Trophoblast cell (in vitro differentiated cells and primary cell): ENCODE data around the gene CYP27C1. TPM values are rescaled to one million over a fixed set of nuclear protein-coding genes. Genes with fewer than 3 reads are reported as not detected.

Source experiments
- DNase-seq, 2 donors: peaks; one replicate each; pipeline ENCODE4 v3.0.0-alpha.2; 2016
- H2AFZ ChIP-seq: 2 replicates; pipeline ENCODE4 v1.6.1; 2013; ENCODE audit warnings: low read length, moderate library complexity, mild to moderate bottlenecking; ENCODE audit not compliant: insufficient read depth, poor library complexity
- H2AK5ac ChIP-seq: 2 replicates; pipeline ENCODE4 v1.6.1; 2013; ENCODE audit warnings: mild to moderate bottlenecking, low read length
- H2BK120ac ChIP-seq: 2 replicates; pipeline ENCODE4 v1.6.1; 2013; ENCODE audit warnings: low read length, mild to moderate bottlenecking, moderate library complexity; ENCODE audit not compliant: insufficient read depth, poor library complexity
- H2BK12ac ChIP-seq: 2 replicates; pipeline ENCODE4 v1.6.1; 2013; ENCODE audit warnings: mild to moderate bottlenecking, low read length, moderate library complexity
- H2BK5ac ChIP-seq: 2 replicates; pipeline ENCODE4 v1.6.1; 2013; ENCODE audit warnings: low read length, low read depth, moderate library complexity, mild to moderate bottlenecking; ENCODE audit not compliant: poor library complexity
- H3K14ac ChIP-seq: 2 replicates; pipeline ENCODE4 v1.6.1; 2013; ENCODE audit warnings: mild to moderate bottlenecking, low read length
- H3K18ac ChIP-seq: 2 replicates; pipeline ENCODE4 v1.6.1; 2013; ENCODE audit warnings: mild to moderate bottlenecking, low read length
- H3K23ac ChIP-seq: 2 replicates; pipeline ENCODE4 v1.6.1; 2013; ENCODE audit warnings: low read length
- H3K27ac ChIP-seq: 2 replicates; pipeline ENCODE4 v1.5.1; 2013; ENCODE audit warnings: low read depth, mild to moderate bottlenecking, inconsistent platforms, low read length, moderate library complexity
- H3K27me3 ChIP-seq: 2 replicates; pipeline ENCODE4 v1.6.1; 2013; ENCODE audit warnings: inconsistent platforms, mild to moderate bottlenecking, low read length, moderate library complexity; ENCODE audit not compliant: insufficient read depth
- H3K36me3 ChIP-seq, 2 experiments: 1 replicate in 1 of 2; 2 replicates in 1 of 2; pipeline ENCODE4 v1.6.1; 2013; ENCODE audit warnings: low read length in 2 of 2, mild to moderate bottlenecking in 2 of 2, moderate library complexity in 1 of 2; ENCODE audit not compliant: insufficient read depth in 2 of 2, control insufficient read depth in 1 of 2
- H3K4ac ChIP-seq: 2 replicates; pipeline ENCODE4 v1.6.1; 2013; ENCODE audit warnings: low read depth, mild to moderate bottlenecking, low read length, moderate library complexity
- H3K4me1 ChIP-seq, 2 experiments: 1 replicate in 1 of 2; 2 replicates in 1 of 2; pipeline ENCODE4 v1.6.1; 2013; ENCODE audit warnings: low read length in 2 of 2, mild to moderate bottlenecking in 2 of 2, moderate library complexity in 1 of 2; ENCODE audit not compliant: insufficient read depth in 2 of 2, control insufficient read depth in 1 of 2
- H3K4me2 ChIP-seq: 2 replicates; pipeline ENCODE4 v1.6.1; 2013; ENCODE audit warnings: inconsistent platforms, mild to moderate bottlenecking, low read length, moderate library complexity
- H3K4me3 ChIP-seq: 2 replicates; pipeline ENCODE4 v1.5.1; 2013; ENCODE audit warnings: mild to moderate bottlenecking, low read depth, low read length, inconsistent platforms
- H3K79me1 ChIP-seq: one replicate; pipeline ENCODE4 v1.6.1; 2013; ENCODE audit warnings: low read length
- H3K79me2 ChIP-seq: 2 replicates; pipeline ENCODE4 v1.6.1; 2013; ENCODE audit warnings: low read length, mild to moderate bottlenecking; ENCODE audit not compliant: control insufficient read depth, insufficient read depth, poor library complexity
- H3K9ac ChIP-seq: 2 replicates; pipeline ENCODE4 v1.6.1; 2013; ENCODE audit warnings: mild to moderate bottlenecking, low read length
- H3K9me3 ChIP-seq: 2 replicates; pipeline ENCODE4 v1.6.1; 2013; ENCODE audit warnings: low read depth, mild to moderate bottlenecking, control low read depth, inconsistent platforms, low read length; ENCODE audit not compliant: insufficient read depth
- H4K12ac ChIP-seq: 2 replicates; pipeline ENCODE4 v1.6.1; 2013; ENCODE audit warnings: low read depth, mild to moderate bottlenecking, low read length, moderate library complexity
- H4K8ac ChIP-seq: 2 replicates; pipeline ENCODE4 v1.6.1; 2013; ENCODE audit warnings: low read depth, mild to moderate bottlenecking, low read length, moderate library complexity
- H4K91ac ChIP-seq: one replicate; pipeline ENCODE4 v1.6.1; 2013; ENCODE audit warnings: low read depth, mild to moderate bottlenecking, low read length, moderate library complexity
- whole genome bisulfite sequencing: extraction: QIAGEN DNeasy Blood & Tissue Kit; methylation state at CpG from one replicate; pipeline ENCODE4 v1.1.7; 2013; ENCODE audit warnings: missing lambda C conversion rate; ENCODE audit not compliant: insufficient read length, insufficient coverage; ENCODE audit errors: extremely low coverage; 5-methylcytosine and 5-hydroxymethylcytosine counted together
- polyA plus RNA-seq: library from polyadenylated mRNA; stranded (reverse); fragments of 200-250 nt; gene quantifications from 2 replicates; pipeline ENCODE4 v1.2.3, GENCODE V29; 2013

The CYP27C1 gene
- 0.79 and 1.0 TPM in 2 replicates for polyA plus RNA-seq

GRCh38 chr2:127220102-127220767 lies at the start of gene CYP27C1:
Gene CYP27C1 (minus strand): TSS chr2:127220299. CDS start chr2:127220270, 29 bp downstream.
- Histone ChIP-seq H2AFZ (peak within 1 kb of the TSS; percentile 69), H3K18ac (peak within 1 kb of the TSS; percentile 85), H2BK120ac (peak within 1 kb of the TSS; percentile 79), H3K4me1 (peaks cover 12 to 18% of the 10 kb centered on the region in 2 experiments), H3K36me3 (no peaks in the 10 kb centered on the region), H4K8ac (peak within 1 kb of the TSS; percentile 78), H3K27me3 (peaks cover 13% of the 10 kb centered on the region), H3K23ac (no peak within 1 kb of the TSS), H3K27ac (peak within 1 kb of the TSS; percentile 31), H3K4me2 (peak within 1 kb of the TSS; percentile 98), H3K14ac (peak within 1 kb of the TSS; percentile 86), H4K91ac (peak within 1 kb of the TSS; percentile 76), H3K4me3 (peak within 1 kb of the TSS; percentile 72), H4K12ac (peak within 1 kb of the TSS; percentile 3), H3K9me3 (no peaks in the 10 kb centered on the region), H2AK5ac (no peak within 1 kb of the TSS), H3K79me2 (no peaks in the 10 kb centered on the region), H2BK5ac (peak within 1 kb of the TSS; percentile 9), H3K9ac (peak within 1 kb of the TSS; percentile 49), H2BK12ac (peak within 1 kb of the TSS; percentile 18), H3K4ac (peak within 1 kb of the TSS; percentile 12), H3K79me1 (peaks cover 7% of the 10 kb centered on the region)
- no CpG with 5 or more reads among the region's 43 CpGs for WGBS
- no peak for DNase-seq

DNA sequence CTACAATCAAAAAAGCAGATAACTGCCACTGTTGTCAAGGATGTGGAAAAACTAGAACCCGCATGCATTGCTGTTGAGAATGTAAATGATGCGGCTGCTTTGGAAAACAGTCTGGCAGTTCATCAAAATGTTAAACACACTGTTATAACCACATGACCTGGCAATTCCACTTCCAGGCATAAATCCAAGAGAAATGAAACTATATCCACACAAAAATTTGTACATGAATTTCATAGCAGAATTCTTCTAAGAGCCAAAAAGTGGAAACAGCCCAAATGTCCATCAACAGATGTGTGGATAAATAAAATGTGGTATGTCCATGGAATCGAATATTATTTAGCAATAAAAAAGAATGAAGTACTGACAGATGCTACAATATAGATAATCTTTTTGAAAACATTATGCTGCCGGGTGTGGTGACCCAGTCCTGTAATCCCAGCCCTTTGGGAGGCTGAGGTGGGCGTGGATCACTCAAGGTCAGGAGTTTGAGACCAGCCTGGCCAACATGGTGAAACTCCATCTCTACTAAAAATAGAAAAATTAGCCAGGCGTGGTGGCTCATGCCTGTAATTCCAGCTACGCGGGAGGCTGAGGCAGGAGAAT lies 41.8 kb upstream of the CYP27C1 start:
- H2AK5ac ChIP-seq: no peak overlapping the region
- no peak overlapping the region for H4K12ac ChIP-seq
- peaks cover 6% of the 10 kb centered on the region for H3K9me3 ChIP-seq
- H3K4me3 ChIP-seq: no peak overlapping the region
- no peaks in the 10 kb centered on the region for H3K4me1 ChIP-seq
- no peak overlapping the region for H2BK5ac ChIP-seq
- no peak overlapping the region for H3K4me2 ChIP-seq
- no peaks in the 10 kb centered on the region for H3K79me1 ChIP-seq
- H3K9ac ChIP-seq: no peak overlapping the region
- no peak overlapping the region for H2AFZ ChIP-seq
- no peak overlapping the region for H4K8ac ChIP-seq
- H3K27ac ChIP-seq: no peak overlapping the region
- H2BK12ac ChIP-seq: no peak overlapping the region
- peaks cover 25 to 36% of the 10 kb centered on the region in 2 experiments for H3K36me3 ChIP-seq
- H3K18ac ChIP-seq: no peak overlapping the region
- H3K23ac ChIP-seq: no peak overlapping the region
- no peak overlapping the region for H4K91ac ChIP-seq
- no CpG with 5 or more reads among the region's 8 CpGs for WGBS
- H3K4ac ChIP-seq: no peak overlapping the region
- peak in 1 of 2 donors; percentile 11 for DNase-seq
- H3K27me3 ChIP-seq: no peaks in the 10 kb centered on the region
- H2BK120ac ChIP-seq: no peak overlapping the region
- H3K14ac ChIP-seq: no peak overlapping the region
- H3K79me2 ChIP-seq: no peaks in the 10 kb centered on the region

GRCh38 chr2:127259355-127259754 lies 39.3 kb upstream of the CYP27C1 start:
- no peak overlapping the region for H3K14ac ChIP-seq
- H3K4me2 ChIP-seq: no peak overlapping the region
- H2AK5ac ChIP-seq: no peak overlapping the region
- H4K8ac ChIP-seq: no peak overlapping the region
- no peak overlapping the region for H3K18ac ChIP-seq
- no peaks in the 10 kb centered on the region for H3K27me3 ChIP-seq
- H3K79me1 ChIP-seq: no peaks in the 10 kb centered on the region
- no peak overlapping the region for H4K12ac ChIP-seq
- H2BK120ac ChIP-seq: no peak overlapping the region
- H3K4ac ChIP-seq: no peak overlapping the region
- H3K9me3 ChIP-seq: peaks cover 6% of the 10 kb centered on the region
- no peak overlapping the region for H2AFZ ChIP-seq
- H3K9ac ChIP-seq: no peak overlapping the region
- H3K4me3 ChIP-seq: peak overlapping the region; percentile 14
- H3K4me1 ChIP-seq: peaks cover 0 to 6% of the 10 kb centered on the region in 2 experiments
- H2BK5ac ChIP-seq: no peak overlapping the region
- no CpG with 5 or more reads among the region's 5 CpGs for WGBS
- H4K91ac ChIP-seq: no peak overlapping the region
- no peaks in the 10 kb centered on the region for H3K79me2 ChIP-seq
- H3K23ac ChIP-seq: no peak overlapping the region
- H3K27ac ChIP-seq: no peak overlapping the region
- no peak overlapping the region for H2BK12ac ChIP-seq
- no peak for DNase-seq
- peaks cover 22 to 38% of the 10 kb centered on the region in 2 experiments for H3K36me3 ChIP-seq

GRCh38 chr2:127256866-127257265 lies 36.8 kb upstream of the CYP27C1 start:
- no peak overlapping the region for H2AFZ ChIP-seq
- H3K79me2 ChIP-seq: no peaks in the 10 kb centered on the region
- H4K91ac ChIP-seq: no peak overlapping the region
- no peak for DNase-seq
- H2BK120ac ChIP-seq: no peak overlapping the region
- peaks cover 22 to 38% of the 10 kb centered on the region in 2 experiments for H3K36me3 ChIP-seq
- H3K79me1 ChIP-seq: no peaks in the 10 kb centered on the region
- no peak overlapping the region for H2BK5ac ChIP-seq
- H2AK5ac ChIP-seq: no peak overlapping the region
- H3K4ac ChIP-seq: no peak overlapping the region
- H3K4me1 ChIP-seq: peaks cover 0 to 6% of the 10 kb centered on the region in 2 experiments
- H4K12ac ChIP-seq: no peak overlapping the region
- H3K27ac ChIP-seq: no peak overlapping the region
- H4K8ac ChIP-seq: no peak overlapping the region
- WGBS: no CpG with 5 or more reads among the region's 8 CpGs
- H3K9ac ChIP-seq: no peak overlapping the region
- H3K18ac ChIP-seq: no peak overlapping the region
- no peak overlapping the region for H3K23ac ChIP-seq
- no peak overlapping the region for H3K4me3 ChIP-seq
- H3K27me3 ChIP-seq: no peaks in the 10 kb centered on the region
- H3K9me3 ChIP-seq: peaks cover 6% of the 10 kb centered on the region
- H2BK12ac ChIP-seq: no peak overlapping the region
- no peak overlapping the region for H3K14ac ChIP-seq
- no peak overlapping the region for H3K4me2 ChIP-seq
